Mammary epithelial cell (primary cell): Measurements from ENCODE around the gene FADS6.

Experiments
- EZH2 ChIP-seq: IDR thresholded peaks from 2 replicates; pipeline ENCODE4 v1.6.1; 2012; ENCODE audit warnings: low read length, inconsistent platforms, borderline replicate concordance
- TF ChIP-seq, protein P1 (sequence below), 2 donors: IDR thresholded peaks in 1 of 2; conservative IDR thresholded peaks in 1 of 2; 2 replicates each; pipeline ENCODE4 v1.5.1; 2011 to 2012; ENCODE audit warnings: inconsistent platforms in 2 of 2, low read length in 2 of 2, mild to moderate bottlenecking in 2 of 2, control low read depth in 1 of 2, low read depth in 1 of 2; ENCODE audit not compliant: insufficient read depth in 1 of 2; ENCODE audit errors: extremely low read depth in 1 of 2

DNA sequence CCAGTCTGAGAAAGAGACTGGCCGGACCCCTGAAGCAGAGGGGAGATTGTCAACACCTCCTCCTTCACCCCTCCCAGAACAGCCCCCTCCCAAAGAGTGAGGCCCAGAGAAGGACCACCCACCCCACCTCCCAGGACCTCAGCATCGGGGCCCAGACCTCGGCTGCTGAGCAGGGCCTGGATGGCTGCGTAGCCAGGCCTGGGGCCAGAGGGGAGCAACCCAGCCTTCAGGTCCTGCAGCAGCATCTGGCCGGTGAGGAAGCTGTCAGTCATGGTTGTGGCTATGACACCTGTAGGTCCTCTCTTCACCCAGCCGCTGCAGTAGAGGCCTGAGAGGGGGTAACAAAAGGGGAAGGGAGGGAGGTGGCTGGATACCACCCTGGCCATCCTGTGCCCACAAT, 30.5 kb downstream of the FADS6 start:
- TF ChIP-seq, protein P1, sequence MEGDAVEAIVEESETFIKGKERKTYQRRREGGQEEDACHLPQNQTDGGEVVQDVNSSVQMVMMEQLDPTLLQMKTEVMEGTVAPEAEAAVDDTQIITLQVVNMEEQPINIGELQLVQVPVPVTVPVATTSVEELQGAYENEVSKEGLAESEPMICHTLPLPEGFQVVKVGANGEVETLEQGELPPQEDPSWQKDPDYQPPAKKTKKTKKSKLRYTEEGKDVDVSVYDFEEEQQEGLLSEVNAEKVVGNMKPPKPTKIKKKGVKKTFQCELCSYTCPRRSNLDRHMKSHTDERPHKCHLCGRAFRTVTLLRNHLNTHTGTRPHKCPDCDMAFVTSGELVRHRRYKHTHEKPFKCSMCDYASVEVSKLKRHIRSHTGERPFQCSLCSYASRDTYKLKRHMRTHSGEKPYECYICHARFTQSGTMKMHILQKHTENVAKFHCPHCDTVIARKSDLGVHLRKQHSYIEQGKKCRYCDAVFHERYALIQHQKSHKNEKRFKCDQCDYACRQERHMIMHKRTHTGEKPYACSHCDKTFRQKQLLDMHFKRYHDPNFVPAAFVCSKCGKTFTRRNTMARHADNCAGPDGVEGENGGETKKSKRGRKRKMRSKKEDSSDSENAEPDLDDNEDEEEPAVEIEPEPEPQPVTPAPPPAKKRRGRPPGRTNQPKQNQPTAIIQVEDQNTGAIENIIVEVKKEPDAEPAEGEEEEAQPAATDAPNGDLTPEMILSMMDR (conservative IDR thresholded peaks at IDR 0.05 in 1 of 2, IDR thresholded peaks at IDR 0.05 in 1 of 2; ENCODE audit: extremely low read depth in 1 of 2, insufficient read depth in 1 of 2, low read depth in 1 of 2, low read length in 2 of 2): no peak
- TF ChIP-seq EZH2: no peak
